ENCODE measurements around the gene RIN3.
A peak's percentile ranks its signal among the peaks of the same experiment; 100 is the strongest.
"Not testable (repeated sequence)": the region's sequence is repeated elsewhere in the genome, so short reads cannot be mapped to it uniquely, and the experiment has no call there.

Gene RIN3

DNA sequence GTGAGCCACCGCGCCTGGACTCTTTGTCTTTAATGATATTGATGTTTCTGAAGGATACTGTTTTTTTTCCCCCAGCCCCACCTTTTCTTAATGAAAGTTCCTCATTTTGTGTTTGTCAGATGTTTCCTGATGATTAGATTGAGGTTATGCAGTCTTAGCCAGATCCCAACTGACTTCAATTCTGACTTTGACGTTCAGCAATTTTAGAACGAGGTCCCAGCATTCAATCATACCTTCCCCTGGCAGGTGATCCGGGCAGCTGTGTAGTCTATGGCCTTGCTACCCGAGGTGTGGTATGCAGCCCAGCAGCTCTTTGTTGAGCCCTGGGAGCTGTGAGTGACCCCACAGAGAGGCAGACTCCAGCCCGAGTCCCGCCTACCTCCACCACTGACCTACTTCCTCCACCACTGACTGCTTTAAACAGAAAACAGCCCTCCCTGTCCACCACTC, 152.1 kb downstream of the RIN3 start:
- DNase-seq (ENCODE audit: low spot score), result no peak

DNA sequence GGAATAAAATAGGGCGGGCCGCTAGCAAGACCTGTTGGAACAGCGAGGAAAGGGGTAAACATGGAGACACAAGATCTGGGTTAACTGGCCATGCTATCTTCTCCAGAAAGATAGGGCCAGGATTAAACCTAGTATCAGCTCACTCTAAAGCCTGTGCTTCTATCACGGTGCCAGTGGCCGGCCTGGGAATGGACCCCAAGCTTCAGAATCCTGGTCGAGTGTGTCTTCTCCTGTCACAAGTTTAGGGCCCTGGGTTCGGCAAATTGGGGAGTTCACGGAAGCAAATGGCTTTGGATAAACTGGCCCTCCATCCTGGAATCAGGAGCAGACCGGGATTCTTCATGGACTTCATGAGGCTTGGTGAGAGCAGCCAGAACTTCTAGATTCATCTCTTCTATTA, 152.7 kb downstream of the RIN3 start:
- DNase-seq (ENCODE audit: low spot score), result no peak

DNA sequence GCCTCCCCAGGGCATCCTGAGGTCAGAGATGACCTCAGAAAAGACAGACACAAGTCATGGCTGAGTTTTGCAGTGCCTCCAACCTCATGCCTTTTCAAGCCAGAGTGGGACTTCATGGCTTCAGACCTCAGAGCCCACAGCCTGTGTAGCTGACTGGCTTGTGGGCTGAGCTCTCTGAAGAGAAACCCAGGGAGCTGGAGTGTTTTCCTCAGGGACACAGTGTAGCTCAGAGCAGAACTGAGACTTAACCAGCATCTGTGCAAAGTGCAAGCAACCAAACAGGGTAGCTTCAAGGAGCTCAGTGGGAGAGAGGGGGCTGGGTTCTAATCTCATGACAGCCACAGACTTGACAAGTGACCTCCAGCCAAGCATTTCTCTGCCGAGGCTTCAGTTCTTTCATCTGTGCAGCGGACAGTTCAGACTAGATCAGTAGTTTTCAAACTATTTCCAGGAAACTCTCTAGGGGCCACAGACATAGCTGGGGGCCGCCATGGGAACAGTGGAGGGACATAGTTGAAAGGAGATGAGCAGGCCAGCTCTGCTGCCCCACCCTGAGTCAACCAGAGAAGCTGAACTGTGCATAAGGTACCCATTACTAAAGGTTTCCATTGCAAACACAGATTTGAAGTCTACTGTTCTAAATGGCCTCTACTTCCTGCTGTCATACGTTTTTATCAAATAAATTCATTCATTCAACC, 154.8 kb downstream of the RIN3 start:
- no peak for DNase-seq (ENCODE audit: low spot score)

DNA sequence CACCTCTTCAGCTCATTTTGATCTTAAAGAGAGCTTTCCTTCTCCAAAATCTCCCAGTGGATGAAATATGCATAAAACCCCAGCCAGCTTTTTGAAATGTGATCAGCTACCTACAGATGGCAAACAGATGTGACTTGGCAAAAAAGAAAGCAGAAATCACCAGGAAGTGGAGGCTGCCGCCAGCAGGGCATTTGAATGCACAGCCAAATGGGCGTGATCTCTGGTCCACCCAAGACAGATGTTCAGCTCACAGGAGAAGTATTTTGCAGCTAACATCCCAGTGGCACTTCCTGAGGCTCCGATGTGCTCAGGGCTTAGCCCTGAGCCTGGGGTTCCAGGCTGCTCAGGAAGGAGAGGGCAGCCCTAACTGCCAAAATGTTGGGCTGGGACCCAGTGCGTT, 156.6 kb downstream of the RIN3 start:
- DNase-seq (ENCODE audit: low spot score), result peak; percentile 82

DNA sequence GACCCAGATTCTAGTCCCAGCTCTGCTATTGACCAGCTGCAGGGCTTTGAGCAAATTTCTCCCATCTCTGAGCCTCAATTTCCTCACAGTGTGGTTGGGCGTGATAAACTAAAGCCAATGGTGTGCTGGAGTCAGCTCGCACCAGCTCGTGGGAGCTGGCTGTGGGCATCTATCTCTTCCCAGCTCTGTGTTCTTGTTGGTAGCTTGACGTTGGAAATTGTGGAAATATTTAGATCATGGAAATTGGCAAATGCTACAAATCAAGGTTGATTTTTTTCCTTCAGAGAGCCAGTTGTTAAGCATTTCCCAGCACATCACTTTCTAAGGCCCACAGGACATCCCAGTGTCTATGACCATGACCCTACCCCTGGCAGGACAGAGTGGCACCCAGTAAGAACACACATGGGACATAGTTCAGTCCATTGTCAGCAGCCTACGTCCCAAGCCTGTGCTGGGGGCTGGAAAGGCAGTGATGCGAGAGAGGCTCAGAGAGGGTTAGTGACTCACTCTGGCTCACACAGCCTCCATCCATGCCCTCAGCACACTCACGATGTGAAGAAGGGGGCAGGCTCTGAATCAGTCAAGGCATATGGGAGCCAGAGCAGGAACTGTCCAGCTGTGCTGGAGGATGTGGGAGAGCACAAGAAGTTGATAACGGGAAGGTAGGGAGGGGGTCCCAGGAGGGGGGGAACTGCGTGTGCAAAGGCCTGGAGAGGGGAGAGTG, 157.2 kb downstream of the RIN3 start:
- no peak for DNase-seq (ENCODE audit: low spot score)

DNA sequence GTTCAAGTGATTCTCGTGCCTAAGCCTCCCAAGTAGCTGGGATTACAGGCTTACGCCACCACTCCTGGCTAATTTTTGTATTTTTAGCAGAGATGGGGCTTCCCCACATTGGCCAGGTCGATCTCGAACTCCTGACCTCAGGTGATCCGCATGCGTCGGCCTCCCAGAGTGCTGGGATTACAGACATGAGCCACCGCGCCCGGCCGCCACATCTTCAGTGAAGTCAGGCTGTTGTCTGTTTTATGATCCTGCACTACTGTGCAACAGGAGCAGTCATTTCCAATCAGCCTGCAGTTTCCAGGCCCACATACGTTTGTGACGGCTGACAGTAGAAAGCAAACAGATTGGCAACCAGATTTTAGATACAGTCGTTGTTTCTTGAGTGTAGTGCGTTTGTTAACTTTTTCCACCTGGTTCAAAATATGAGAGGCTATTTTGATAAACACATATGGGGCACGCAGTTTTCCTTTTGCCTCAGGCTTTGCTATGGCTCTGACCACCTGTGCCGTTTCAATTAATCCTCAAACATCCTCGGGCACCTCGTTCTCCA, 160.1 kb downstream of the RIN3 start:
- DNase-seq (ENCODE audit: low spot score), result no peak

DNA sequence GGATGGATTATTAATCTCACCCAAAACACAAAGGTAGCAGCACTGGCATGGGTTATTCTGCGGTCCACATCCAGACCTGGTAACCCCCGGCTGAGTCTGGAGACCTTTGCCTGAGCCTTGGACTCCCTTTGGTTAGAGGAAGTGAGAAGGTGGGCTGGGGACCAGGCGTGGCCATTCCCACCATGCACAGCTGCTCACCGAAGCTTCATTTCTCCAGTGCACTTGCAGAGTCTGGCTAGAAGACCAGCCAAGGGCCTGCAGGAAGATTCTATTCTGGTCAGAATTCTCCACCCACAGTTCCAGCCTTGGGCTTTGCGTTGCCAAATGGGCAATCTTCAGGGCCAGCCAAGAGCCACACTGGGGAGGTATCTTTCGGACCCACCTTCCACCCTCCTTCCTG, 161.8 kb downstream of the RIN3 start:
- DNase-seq (ENCODE audit: low spot score), result no peak

DNA sequence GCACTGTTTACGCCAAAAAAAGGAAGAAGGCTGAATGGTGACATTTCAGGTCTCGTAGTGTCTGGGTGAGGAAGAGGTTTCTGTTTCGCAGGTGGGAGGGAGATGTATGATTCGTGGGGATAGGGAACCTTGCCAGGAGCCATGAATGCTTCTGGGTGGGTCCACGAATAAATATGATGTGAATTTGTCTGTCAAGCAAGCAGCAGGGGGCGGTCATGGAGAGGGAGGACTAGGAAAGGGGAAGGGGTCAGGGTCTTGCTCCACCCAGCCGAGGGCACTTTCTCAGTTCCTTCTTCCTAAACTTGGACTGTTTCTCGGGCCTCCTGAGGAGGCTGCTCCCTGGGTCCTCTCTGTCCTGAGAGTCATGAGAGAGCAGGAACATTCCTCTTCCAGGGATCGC, 162.4 kb downstream of the RIN3 start:
- DNase-seq (ENCODE audit: low spot score), result no peak

DNA sequence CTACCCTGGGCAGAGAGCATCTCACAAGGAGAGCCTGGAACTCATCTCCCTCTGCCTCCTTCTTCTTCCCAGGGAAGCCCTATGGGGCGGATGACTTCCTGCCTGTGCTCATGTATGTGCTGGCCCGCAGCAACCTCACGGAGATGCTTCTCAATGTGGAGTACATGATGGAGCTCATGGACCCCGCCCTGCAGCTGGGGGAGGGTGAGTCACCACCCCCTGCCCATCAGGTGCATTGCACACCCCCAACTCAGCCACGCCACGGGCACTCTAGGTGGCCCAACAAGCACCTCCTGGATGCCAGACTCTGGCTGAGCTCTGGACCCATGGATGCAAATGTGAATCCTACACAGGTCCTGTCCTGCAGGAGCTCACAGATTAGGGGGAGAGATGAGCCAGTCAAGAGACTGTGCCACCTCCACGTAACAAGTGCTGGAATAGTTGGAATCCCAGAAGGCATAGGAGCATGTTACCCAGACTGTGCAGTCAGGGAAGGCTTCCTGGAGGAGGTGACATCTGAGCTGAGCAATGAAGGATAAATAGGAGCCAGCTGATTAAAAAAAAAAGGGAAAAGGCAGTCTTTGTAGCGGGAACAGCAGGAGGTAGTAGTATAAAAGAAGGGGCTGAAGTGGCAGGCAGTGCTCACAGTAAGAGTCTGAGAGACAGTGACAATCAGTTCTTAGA, 163.0 kb downstream of the RIN3 start:
- DNase-seq (ENCODE audit: low spot score), result no peak

DNA sequence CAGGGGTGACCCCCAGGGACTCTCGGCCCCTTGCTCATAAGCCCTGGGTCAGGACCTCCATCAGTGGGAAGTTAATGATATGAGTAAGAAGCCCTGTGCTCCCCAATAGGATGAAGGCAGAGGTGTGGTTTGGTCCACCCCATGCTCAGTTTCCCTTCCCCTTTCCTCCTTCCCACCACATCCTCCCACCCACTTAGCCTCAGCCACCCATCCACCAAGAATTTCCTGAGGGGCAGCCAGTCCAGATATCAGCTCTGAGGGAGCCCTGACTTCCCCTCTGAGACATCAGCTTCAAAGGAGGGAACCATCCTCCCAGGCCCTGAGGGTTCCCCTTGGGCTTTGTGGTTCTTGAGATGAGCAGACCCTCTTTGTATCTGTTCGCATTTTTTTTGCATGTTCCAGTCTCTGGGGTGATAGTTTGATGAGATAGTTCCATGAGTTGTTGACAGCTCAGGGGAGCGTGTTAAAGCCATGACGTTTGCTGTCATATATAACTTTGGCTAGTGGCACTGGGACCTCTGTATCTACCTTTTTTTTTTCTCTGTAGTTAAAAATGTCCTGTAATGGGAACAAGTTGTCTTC, 163.6 kb downstream of the RIN3 start:
- DNase-seq (ENCODE audit: low spot score), result no peak

DNA sequence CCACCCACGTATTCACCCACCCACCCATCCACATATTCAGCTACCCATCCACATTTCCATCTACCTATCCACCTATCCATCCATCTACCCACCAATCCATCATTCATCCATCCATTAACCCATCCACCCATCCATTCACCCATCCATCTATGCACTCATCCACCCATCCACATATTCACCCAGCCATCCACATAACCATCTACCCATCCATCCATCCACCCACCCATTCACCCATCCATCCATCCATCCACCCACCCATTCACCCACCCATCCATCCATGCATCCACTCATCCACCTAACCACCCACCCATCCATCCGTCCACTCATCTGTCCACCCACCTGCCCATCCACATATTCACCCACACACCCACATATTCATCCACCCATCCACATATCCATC, 164.4 kb downstream of the RIN3 start:
- no peak for DNase-seq (ENCODE audit: low spot score)

DNA sequence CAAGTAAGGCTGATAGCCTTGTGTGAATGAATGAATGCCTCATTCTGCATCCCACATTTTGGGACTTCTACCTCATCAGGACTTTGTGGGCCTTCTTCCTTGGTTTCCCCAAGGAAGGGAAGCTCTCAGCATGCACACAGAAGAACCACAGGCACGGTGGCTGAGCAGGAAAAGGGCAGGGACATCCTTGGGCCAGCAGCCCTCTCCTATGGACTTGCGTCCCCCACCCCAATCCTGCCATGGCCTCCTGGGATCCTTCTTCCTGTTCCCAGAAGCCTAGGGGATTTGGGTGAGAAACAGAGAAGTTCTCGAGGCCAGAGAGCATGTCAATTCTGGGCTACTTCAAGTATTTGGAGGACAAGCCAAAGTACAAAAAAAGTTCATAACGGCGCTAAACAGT, 165.2 kb downstream of the RIN3 start:
- DNase-seq (ENCODE audit: low spot score), result no peak

DNA sequence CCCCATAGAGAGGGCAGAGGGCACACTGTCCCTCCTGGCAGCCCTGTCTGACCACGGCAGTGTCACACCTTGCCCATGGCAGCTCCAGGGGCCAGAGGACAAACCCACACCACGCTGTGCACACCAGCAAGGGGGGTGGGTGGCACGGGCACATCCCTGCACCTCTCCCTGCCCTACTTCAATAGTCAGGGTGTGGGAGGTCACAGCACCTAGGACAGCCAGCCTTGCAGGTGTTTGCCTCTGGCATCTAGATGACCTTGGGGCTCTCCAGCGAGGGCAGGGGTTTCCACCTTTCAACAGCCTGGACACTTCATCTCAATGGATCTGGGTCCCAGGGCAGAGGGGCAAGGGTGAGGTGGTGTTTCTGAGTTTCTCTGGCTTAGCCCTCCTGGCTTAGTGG, 165.7 kb downstream of the RIN3 start:
- no peak for DNase-seq (ENCODE audit: low spot score)

DNA sequence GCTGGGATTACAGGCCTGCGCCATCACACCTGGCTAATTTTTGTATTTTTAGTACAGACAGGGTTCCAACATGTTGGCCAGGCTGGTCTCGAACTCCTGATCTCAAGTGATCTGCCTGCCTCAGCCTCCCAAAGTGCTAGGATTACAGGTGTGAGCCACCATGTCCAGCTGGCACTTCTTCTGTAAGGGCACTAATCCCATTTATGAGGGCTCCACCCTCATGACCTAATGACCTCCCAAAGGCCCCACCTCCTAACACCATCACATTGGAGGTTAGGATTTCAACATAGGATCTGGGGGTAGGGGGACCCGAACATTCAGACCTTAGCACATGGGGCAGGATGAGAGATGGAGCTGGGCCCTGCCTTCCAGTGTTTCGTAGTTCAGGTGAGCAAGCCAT, 166.7 kb downstream of the RIN3 start:
- DNase-seq (ENCODE audit: low spot score), result not testable (repeated sequence)

DNA sequence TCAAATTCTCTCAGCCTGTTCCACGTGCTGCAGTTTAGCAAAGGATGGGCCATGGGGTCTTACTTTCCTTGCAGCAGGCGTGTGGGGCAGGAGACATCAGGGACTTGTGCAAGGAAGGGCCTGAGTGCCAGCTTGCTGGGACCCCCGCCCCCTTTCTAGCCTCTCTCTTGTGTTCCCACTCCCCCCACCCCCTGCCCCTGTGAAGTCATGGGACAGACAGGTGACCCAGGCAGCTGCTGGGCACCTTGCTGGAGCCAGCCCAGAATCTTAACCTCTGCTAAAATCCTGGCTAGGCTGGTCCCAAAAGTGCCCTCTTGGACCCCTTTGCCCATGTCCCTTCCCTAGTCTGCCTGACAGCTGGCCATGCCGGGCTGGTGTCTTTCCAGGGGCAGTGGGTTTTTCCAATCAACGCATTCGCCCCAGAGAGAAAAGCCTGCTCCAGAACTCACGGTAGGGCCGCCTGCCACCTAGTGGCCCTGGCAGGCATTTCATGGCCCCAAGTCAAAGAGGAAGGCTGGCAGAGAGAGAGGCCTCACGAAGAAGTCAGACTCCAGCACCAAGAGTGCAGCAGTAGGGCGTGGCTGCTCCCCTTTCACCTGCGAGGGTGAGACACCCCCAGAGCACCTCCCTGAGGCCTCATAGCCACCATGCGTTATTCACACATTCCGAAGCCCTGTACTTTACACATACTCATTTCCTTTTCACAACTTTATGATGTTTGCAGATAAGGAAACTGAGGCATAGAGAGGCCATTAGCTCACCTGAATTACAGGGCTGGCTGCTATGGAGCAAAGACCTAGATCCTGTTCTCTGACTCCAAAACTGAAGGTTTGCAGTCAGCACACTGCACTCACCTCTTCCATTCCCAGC, 167.4 kb downstream of the RIN3 start:
- DNase-seq (ENCODE audit: low spot score), result peak; percentile 70

DNA sequence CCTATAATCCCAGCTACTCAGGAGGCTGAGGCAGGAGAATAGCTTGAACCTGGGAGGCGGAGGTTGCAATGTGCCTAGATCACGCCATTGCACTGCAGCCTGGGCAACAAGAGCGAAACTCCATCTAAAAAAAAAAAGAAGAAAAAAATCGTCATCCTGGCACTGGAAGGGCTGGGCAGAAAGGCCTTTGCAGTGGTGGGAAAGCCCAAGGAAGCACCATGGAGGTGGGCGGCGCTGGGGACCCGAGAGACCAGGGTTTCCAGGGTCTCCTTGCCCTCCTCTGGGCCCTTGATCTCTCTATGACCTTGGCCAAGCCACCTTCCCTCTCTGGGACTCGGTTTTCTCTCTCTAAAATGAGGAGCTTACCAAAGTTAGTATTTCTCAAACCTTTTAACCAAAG, 169.5 kb downstream of the RIN3 start:
- DNase-seq (ENCODE audit: low spot score), result no peak

DNA sequence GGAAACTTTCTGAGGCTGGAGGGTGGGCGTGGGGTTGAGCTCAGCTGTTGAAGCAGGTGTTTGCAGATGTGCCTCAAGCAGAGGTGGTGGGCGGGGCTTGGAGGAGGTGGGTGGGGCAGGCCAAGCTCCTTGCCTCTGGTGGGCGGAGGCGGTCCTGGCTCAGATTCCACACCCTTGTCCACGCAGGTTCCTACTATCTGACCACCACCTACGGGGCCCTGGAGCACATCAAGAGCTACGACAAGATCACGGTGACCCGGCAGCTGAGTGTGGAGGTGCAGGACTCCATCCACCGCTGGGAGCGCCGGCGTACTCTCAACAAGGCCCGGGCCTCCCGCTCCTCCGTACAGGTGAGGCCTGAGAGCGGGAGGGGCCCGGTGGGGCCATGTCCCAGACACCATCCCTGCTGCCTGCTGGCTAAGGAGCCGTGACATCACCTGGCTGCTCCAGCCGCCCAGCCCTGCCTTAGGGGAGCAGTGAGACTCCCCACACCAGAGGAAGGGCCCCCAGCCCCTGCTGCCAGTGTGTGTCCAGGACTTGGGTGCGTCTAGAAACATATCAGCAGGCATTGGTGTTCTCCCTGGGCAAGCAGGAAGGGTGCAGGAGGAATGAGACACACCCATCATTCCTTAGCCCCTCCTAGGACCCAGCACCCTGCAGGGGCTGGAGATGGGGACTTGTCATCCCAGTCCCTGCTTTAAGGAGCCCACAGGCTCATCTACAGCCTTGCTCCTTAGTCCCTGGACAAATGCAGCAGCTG, 171.4 kb downstream of the RIN3 start:
- DNase-seq (ENCODE audit: low spot score), result no peak

DNA sequence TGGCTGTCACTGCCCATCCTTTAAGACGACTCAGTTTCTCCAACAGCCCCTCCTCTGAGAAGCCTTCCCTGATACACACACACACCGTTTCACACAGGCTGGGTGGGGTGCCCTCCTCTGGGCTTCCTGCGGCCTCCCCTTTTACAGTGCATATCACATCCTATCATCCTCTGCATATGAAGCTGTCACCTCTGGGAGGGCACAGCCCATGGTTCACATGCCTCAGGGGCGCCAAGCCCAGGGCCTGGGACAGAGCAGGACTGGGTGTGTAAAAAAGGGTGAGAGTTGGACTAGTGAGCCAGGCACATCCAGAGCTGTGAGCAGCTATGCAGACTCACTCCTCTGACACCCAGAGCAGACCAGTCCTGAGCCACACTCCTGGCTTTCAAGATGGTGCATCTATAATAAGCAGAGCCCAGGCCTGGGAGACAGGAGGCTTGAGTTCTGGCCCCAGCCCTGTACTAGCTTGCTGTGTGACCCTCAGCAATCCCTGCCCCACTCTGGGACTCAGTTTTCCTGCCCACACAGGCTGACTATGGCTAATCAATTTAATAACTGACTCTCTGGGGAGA, 172.3 kb downstream of the RIN3 start:
- DNase-seq (ENCODE audit: low spot score), result no peak

DNA sequence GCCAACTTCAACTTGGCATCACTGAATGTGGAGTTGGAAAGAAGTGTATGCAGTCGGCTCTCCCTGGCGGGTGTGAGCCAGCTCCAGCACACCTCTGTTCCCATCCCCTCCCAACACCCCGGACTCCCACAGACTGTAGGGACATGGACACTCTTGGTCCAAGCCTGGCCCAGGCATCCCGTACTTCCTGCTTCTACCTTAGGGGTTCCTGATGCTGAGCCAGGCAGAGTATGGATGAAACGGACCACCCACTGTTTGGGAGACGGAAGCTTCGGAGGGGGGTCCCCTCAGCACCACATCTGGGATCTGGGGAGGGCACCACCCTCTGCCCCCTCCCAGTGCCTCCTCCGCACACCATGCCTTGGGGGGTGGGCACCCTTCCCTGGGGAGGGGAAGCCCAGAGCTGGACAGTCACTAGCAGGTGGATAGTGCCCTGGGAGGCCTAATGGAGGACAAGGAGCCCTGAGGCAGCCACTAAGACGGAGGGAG, 172.9 kb downstream of the RIN3 start:
- no peak for DNase-seq (ENCODE audit: low spot score)

DNA sequence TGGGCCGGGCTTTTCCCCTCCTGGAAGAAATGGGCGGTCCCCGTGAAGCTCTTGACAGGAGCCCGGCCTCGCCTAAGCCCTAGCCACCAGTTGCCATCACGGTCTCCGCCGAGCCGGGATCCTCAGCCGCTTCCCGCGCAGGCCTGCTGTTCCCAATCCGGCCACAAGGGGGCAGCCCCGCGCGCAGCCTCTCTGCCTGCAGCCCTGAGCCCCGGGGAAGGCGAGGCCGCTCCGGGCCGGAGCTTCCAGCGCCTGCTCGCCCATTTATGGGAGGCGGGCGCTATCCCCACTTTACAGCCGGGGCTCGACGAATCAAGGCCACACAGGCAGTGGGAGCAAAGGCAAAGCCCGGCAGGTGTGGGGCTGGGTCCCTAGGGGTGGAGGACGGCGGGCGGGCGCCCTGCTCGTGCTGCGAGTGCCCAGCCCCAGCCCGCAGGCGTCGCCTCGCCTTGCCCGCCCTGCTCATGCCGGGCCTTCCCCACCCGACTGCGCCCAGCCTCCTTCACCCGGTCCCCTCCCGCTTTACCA, 173.4 kb downstream of the RIN3 start:
- DNase-seq (ENCODE audit: low spot score), result no peak
